GM18502 (cell line): ENCODE measurements around the gene SLAMF9.

Source experiments
- ATAC-seq: cut with Tn5 transposase; IDR thresholded peaks from one replicate; pipeline ENCODE4 v1.9.1; 2021; ENCODE audit warnings: mild to moderate bottlenecking; ENCODE audit not compliant: unreplicated experiment, poor library complexity

SLAMF9 gene

GRCh38 chr1:159923203-159924024 is 30.6 kb downstream of the SLAMF9 start:
- ATAC-seq, result peak; percentile 33

GRCh38 chr1:159922511-159923202 is 31.4 kb downstream of the SLAMF9 start:
- ATAC-seq, result no peak

DNA sequence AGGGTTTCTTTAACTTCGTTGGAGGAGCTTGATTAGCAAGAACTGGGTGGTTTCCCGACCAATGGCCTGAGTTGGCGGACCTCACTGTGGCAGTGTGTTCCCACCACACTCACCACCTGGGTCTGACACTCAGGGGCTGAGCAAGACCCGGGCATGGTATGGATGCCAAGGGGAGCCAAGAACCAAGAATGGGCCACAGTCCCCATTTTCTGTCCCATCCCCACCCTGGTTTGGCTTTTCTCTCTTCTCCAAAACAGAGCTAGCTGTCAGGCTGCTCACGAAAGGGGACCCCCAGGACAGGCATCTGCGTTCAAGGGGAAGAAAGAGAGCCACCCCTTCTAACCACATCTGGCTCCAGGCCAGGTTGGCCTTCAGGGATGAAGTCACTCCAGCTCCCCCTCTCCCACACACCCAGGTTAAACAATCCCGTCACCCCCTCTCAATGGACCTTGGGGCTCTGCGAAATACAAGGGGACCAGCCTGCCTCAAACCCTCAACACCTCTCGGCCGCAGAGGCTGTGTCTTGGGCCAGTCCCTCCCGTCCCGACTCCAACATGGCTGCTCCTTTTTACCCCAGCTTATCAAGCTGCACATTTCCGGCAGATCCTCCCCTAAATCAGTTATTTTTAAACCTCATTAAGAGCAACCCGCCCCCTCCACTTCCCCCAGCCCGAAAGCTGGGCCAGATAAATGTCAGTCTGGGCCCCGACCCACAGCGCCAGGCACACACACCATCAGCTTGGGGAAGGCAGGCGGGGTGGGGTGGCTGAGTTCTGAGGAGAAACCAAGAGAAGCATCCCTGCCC is 32.1 kb downstream of the SLAMF9 start:
- ATAC-seq, result no peak

GRCh38 chr1:159921251-159921650 is 32.8 kb downstream of the SLAMF9 start:
- ATAC-seq, result peak; percentile 28

GRCh38 chr1:159920651-159921050 is 33.4 kb downstream of the SLAMF9 start:
- no peak for ATAC-seq

GRCh38 chr1:159920202-159920601 is 33.8 kb downstream of the SLAMF9 start:
- ATAC-seq, result no peak

GRCh38 chr1:159919236-159919865 is 34.7 kb downstream of the SLAMF9 start:
- ATAC-seq, result no peak

GRCh38 chr1:159918352-159919200 is 35.5 kb downstream of the SLAMF9 start:
- ATAC-seq, result no peak

DNA sequence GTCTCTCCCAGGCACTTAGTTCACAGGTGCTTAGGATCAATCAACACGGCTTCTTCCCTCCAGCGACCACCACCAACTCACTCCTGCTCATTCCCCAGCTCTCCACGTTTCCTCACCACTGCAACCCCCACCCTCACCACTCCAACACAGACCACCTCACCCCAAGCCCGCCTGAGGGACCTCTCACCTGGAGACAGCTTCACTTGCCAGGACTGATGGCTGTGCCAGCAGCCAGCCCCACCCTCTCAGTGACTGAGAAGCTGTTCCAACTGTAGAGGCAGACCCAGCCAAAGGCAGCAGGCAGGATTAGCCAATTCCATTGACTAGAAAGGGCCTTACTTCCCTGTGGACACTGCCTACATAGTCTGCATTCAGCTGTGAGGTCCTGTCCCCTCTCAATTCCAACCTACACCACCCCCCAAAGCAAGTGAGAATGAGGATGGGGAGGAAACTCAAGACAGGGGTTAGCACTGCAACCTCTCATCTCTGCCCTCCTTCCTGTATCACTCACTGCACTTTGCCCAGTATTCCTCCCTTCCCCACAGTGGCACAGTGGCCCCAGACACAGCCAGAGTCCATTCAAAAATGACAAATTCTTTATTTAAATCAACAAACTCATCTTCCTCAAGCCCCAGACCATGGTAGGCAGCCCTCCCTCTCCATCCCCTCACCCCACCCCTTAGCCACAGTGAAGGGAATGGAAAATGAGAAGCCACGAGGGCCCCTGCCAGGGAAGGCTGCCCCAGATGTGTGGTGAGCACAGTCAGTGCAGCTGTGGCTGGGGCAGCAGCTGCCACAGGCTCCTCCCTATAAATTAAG is 36.3 kb downstream of the SLAMF9 start:
- ATAC-seq, result no peak

GRCh38 chr1:159916242-159917051 is 37.6 kb downstream of the SLAMF9 start:
- ATAC-seq, result no peak

- ATAC-seq, result no peak
Measured at GRCh38 chr1:159915571-159916241, 38.3 kb downstream of the SLAMF9 start.

DNA sequence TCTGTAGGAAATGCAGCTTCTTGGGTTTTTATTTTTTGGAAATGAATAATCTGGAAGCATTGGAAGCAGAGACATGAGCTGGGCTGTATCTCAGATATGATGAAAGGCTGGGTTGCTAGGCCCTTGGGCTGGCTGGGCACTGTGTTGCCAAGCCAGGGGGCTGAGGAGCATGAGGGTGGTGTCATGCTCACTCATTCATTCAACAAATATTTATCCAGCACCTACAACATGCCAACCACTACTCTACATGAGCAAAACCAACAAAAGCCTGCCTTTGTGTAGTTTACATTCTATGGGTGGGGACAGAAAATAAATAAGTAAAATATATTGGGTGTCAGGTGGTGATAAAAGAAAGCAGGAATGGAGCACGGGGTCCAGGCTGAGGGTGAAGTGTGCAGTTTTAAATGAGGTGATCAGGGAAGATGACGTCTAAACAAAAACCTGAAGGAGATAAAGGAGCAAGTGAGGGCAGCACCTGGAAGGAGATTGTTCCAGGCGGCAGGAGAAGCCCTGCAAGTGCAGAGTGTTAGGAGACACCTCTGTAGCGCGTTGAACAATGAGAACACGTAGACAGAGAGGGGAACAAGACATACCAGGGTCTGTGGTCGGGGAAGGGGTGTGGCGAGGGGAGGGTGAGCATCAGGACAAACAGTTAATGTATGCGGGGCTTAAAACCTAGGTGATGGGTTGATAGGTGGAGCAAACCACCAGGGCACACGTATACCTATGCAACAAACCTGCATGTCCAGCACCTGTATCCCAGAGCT is 39.6 kb downstream of the SLAMF9 start:
- no peak for ATAC-seq

DNA sequence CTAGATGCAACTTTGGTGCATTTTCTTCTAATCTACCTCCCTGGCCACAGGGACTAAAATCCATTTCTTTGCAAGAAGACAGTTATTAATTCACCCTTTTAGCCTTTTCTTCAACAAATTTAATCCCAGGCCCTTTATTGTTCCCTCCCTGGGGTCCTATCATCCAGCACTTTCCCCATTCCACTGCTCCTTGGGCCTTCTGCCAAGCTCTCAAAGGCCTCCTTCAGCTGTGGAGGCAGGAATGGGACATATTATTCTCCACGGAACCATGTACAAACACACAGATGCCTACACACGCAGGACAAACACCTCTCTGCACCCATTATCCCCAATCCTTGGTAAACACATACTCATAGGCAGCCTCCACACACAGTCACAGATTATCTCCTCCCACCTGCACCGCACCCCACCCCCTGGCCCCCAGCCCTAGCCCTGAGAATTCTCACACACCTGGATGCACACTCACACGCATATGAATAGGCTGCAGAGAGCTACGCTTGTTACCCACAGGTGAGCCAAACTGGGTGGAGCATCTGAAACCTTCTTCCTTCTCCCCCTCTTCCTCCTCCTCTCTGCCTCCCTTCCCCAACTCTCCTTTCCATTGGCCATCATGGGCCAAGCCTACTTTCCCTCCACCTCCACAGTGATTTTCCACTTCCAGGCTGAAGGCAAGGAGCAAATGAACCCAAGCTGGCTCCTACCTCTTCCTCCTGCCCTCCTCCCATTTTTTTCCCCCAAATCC is 40.4 kb downstream of the SLAMF9 start:
- ATAC-seq, result no peak

- no peak for ATAC-seq
Measured at GRCh38 chr1:159911326-159912070, 42.5 kb downstream of the SLAMF9 start.
